ENCODE measurements around the gene ADD1.

ADD1 gene, protein sequence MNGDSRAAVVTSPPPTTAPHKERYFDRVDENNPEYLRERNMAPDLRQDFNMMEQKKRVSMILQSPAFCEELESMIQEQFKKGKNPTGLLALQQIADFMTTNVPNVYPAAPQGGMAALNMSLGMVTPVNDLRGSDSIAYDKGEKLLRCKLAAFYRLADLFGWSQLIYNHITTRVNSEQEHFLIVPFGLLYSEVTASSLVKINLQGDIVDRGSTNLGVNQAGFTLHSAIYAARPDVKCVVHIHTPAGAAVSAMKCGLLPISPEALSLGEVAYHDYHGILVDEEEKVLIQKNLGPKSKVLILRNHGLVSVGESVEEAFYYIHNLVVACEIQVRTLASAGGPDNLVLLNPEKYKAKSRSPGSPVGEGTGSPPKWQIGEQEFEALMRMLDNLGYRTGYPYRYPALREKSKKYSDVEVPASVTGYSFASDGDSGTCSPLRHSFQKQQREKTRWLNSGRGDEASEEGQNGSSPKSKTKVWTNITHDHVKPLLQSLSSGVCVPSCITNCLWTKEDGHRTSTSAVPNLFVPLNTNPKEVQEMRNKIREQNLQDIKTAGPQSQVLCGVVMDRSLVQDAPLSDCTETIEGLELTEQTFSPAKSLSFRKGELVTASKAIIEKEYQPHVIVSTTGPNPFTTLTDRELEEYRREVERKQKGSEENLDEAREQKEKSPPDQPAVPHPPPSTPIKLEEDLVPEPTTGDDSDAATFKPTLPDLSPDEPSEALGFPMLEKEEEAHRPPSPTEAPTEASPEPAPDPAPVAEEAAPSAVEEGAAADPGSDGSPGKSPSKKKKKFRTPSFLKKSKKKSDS

DNA sequence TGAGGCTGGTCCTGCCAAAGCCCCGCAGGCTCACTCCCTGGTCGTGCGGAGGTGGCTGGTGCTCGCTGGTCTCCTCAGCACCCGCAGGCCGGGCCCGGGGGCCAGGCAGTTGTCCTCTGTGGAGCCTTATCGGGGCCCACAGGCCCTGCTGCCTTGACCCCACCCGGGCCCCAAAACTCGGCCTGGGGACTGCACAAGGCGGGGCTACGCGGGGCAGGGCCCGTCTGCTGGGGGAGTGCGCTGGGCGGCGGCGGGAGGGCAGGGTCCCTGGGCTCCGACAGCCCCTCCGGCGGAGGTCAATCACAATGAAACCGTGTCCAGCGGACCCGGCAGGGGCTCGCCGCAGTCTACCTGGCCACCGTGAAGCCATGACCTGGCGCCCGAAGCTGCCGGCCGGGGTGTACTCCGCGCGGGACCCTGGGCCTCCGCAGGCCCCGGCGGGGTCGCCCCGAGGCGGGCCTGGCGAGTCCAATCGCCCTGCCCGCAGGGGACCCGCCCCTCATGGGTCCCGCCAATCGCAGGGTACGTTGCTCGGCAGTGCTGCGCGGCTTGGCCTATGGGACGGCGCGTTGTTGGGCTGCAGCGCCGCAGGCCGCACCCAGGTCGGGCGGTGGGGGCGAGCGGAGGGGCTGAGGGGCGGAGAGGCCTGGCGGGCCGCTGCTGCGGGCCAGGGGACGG is at the start of gene ADD1:
TSS of gene ADD1 (plus strand) at position 582 of the 678 bp plus-strand sequence. CDS start 32,072 bp downstream, outside the sequence.
- peak; percentile 92 for DNase-seq (ENCODE audit: low spot score)

DNA sequence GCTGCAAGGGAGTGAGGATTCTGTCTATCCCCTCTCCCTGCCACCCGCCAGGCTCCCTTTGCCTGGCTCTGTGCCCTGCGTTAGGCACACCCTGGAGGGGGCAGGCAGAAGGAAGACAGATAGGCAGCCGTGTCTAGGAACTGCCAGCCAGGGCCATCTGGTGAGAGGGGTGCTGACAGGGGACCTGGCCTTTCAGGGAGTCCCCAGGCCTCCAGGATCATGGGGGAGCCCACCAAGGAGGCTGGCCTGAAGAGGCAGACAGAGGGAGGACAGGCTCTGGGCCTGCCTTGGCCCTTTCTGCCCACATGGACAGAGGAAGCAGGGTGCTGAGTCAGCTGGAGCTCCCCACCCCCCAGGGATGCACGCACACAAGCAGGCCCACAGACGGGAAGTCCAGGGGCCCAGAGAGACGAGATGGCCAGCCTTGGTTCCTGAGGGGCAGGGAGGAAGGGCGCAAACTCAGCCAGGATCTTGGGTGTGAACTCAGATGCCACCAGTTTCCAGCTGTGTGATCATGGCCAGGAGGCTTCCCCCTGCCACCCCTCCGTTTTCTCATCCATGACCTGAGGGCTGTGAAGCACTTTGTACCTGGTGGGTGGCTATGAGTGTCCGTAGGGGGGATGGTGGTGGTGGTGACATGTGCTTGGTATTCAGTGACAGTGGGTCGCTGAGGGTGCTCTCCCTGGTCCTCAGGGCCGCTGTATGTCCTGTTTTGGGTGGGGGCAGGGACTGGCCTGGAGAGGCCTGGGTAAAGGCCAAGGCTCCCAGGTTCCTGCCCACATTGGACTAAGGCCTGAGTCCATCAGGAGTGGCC is 49.0 kb upstream of the ADD1 start:
- peak; percentile 78 for DNase-seq (ENCODE audit: low spot score)

DNA sequence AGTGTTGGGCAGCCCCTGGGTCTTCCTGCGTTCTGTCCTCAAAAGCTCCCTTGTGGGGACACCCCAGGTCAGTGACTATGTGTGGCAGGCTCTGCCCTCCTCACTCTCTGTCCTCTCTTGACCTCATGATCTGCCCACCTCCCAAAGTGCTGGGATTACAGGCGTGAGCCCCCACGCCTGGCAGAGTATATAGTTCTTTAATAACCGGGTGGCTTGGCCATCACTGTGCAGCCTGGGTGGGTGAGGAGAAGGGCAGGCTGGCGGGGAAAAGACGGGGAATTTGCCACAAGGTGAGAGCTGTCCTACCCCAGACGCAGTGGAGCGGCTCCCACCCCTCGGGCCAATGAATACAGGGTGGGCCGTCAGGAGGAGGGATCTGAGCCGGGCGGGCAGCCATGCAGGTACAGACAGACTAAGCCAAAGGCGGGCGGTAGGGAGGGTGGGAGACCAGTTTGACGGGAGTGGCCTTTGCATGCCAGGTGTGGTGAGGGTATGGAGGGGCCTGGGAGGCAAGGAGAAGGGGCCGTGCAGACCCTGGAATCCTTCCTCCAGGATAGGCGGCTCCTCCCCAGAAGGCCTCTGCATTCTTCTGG is 48.2 kb upstream of the ADD1 start:
- DNase-seq (ENCODE audit: low spot score), result no peak

DNA sequence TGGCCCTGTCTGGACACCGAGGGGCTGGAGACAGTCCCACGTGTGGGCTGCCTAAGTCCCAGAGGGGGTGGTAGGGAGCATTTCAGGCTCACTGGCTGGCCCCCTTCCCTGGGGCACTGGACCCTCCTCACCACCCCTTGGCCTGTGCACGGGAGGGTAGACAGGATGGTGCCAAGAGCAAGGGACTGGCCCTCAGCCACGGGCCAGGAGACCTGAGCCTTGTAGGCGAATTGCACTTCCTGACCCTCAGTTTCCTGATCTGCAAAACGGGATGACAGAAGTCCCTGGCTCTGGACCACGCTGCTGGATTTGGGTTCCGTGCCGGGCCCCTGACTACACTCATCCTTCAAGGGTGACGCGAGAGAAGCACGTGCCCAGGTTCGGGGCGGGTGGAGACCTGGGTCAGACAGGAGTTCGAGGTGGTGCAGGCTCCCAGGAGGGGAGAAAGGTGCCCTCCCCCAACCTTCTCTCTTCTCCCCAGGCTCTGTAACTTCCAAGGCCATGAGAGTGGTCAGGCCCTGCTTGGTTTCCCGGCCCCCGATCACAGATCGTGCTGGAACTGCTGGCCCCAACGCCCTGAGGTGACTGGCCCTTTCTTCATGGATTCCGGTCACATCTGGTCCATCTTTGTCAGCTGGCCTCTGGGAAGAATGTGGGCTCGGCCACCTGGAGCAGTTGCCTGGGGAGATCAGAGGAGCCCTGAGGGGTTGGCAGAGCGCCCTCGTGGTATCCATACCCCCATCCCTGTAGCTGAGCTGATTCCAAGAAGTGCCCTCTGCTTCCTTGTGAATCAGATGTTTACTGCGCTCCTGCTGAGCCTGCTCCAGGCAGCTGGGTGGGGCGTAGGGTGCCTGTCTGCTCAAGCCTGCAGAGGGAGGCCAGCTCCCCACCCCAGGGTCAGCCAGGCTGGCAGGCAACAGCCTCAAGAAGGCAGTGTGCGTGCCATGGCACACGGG is 47.5 kb upstream of the ADD1 start:
- peak; percentile 26 for DNase-seq (ENCODE audit: low spot score)

DNA sequence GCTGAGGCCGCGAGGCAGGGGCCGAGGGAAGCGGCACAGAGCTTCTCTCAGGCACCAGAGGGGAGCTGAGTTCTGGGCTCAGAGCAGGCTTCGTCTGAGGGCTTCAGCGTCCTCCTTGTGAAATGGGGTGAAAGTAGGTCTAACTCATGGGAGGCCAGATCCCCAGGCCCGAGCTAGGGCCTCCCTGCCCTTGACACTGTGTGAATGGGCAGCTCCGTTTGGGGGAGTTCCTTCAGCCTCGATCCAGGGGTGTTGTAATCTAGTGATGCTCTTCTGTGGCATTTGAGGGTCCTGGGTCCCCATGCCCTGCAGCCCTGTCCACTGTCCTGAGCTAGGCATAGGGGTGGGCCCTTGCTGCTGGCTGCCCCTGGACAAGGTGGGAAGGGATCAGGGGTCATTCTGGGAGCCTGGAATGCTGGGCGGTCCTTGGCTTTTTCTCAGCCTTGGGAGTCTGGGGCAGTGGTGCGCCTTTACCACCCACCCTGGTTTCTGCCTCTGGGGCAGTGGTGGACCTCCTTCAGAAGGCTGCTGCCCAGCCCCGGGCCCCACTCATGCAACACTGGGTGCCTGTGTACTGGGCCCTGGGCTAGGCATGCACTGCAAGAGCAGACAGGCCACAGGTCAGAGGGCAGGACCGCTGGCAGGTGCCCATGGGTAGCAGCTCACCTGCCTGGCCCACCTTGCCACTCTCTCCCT is 46.6 kb upstream of the ADD1 start:
- DNase-seq (ENCODE audit: low spot score), result no peak

DNA sequence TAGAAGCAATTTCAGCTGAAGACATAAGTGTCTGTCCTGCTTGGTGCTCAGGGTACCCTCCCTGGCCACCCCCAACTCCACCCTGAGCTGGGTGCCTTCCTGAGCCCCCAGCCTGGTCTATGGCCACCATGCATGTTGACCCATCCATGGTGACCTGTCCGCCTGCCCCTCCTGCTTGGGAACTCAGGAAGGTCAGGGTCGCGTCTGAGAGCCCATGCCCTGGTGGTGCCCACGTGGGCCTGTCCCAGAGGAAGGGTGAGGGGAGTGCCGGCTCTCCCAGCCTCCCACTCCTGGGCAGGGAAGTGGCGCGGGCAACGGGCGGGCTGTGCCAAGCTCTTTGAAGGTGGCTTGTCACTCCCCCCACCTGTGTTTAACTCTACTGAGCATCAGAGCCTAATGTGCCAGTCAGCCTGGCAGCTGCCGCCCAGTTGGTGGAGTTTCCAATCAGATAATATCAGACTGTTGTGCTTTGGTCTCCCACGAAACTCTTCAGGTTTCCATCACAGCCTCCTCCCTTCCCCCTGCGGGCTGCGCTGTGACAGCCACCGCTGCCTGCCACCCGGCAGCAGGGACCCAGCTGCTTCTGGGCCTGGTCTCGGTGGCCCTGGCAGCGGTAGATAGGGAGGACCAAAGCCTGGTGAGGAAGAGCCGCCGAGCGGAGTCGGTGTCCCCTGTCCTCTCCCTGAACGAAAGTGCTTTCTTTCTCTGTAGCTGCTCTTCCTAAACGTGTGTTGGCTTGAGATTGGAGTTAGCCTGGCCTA is 45.9 kb upstream of the ADD1 start:
- DNase-seq (ENCODE audit: low spot score), result peak; percentile 54

DNA sequence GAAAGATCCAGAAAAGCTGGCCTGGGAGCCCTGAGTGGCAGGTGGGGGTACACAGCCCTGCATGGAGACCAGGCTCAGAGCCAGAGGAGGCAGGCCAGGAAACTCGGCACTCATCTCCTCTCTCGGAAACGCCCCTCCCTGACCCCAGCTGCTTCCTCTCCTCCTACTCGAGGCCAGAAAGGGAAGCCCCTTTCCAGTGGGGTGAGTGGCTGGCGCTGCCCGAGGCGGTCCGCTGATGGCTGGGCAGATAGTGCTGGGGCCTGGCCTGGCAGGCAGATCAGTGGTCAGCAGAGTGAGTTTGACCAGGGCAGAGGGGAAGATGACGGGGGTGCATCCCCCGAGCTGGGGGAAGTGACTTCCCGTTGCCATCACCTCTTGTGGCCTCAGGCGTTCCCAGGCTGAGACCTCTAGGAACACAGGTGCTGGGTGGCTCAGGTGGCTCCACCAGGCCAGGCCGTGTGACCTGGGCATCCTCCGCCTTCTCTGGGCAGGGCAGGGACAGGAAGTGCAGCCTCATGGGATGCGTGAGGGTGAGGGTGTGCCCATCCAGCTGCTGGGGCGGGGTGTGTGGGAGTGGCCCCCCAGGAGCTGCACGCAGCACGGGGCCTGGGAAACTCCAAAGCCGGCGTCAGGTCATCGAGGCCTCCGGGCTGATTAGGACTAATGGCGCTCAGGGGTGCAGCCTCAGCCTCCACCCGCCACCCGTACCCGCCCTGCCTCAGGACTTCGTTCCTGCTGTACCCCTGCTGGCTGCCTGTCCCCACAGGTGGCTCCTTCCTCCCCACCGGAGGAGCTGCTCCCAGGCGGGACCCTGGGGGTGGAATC is 45.0 kb upstream of the ADD1 start:
- DNase-seq (ENCODE audit: low spot score), result peak; percentile 61

DNA sequence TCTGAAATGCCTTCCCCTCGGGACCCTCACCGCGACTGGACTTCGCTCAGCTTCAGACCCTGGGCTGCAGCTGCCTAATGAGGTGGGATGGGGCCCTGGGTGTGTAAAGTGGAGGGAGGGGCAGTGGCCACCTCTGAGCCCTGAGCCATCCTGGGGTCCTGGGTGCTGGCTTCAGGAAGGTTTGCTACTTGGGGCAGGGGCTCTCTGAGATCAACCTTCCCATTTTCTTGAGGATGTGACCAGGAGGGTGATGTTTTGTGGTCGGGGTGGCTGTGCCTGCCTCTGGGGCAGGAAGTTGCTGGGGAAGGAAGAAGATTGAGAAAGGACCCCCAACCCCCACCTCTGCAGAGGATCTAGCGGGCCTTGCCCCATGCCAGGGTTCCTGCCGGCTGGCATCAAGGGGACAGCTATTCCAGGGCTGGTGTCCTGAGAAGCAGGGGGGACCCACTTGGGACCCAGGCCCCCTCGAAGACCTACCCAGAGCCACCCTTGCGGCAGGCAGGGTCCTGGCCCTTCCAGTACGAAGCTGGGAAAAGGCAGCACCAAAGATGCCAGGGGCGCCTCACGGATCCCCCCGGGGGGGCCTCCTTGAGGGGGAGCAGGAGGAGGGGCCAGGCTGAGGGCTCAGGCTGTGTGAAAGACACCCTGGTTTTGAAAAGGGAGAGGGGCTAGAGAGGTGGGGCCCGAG is 44.3 kb upstream of the ADD1 start:
- DNase-seq (ENCODE audit: low spot score), result no peak

DNA sequence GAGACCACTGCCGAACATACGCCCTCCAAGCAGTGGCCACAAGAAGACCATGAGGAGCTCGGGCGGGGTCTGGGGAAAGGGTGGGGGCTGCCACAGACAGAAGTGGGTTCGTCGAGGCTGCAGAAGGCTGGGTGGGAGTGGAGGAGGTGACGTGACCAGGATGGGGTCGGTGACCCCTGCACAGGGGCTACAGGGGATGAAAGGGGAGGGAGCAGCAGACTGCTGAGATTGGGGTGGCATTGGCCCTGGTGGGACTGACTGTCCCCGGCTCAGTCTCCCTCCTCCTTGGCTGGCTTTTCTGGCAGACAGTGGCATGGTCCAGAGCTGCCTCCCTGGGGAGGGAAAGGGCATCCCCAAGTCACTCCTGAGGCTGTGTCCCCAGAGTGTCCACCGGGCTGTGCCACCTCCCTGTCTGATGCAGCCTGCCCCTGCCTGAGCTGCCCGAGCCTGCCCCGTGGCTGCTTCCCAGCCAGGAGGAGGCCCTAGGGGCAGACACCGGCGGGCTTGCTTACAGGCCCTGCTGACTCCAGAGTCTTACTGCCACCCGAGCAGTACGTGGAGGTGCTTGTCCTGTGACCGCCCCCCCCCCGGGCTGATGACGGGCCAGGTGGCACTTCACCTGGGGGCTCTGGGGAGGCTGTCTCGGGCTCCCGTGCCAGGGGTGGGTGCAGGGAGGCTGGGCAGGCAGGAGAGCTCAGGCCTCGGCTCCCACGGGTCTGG is 43.5 kb upstream of the ADD1 start:
- DNase-seq (ENCODE audit: low spot score), result no peak

DNA sequence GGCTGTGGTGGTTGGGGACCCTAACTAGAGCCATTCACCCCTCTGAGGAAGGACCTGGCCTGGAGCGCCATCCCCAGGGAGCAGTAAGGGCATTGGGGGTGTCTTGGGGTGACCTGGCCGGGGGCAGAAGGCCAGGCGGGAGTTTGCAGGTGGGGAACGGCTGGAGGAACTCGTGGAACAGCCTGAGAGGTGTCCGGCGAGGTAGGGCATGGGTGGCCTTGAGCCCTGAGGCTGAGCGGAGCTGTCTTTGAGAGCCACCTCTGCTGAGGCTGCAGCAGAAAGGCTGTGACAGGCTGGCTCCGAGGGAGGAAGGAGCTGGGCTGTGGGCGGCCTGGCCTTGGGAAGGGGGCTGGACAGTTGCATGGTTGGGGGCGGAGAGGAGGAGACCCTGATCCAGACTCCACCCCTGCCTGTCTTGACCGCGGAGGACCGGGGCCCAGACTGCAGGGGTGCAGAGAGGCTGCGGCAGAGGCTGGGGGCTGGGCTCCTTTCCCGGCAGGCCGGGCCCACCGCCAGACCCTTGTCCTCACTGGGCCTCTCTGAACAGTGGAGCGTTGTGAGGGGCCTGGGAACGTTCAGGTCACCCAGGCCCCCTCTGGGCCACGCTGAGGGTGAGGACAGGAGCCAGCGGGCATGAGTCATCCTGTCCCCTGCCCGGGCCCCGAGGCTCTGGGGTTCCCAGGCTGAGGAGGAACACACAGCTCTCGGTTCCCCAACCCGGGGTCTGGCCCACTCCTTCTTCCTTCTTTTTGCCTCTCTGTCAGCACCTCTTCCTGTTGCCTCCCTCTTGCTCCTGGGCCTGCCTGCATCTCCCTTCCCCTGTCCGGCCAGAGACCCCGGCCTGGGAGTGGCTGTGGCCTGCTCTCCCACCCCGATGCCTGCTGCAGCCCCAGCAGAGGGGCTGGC is 42.7 kb upstream of the ADD1 start:
- no peak for DNase-seq (ENCODE audit: low spot score)

DNA sequence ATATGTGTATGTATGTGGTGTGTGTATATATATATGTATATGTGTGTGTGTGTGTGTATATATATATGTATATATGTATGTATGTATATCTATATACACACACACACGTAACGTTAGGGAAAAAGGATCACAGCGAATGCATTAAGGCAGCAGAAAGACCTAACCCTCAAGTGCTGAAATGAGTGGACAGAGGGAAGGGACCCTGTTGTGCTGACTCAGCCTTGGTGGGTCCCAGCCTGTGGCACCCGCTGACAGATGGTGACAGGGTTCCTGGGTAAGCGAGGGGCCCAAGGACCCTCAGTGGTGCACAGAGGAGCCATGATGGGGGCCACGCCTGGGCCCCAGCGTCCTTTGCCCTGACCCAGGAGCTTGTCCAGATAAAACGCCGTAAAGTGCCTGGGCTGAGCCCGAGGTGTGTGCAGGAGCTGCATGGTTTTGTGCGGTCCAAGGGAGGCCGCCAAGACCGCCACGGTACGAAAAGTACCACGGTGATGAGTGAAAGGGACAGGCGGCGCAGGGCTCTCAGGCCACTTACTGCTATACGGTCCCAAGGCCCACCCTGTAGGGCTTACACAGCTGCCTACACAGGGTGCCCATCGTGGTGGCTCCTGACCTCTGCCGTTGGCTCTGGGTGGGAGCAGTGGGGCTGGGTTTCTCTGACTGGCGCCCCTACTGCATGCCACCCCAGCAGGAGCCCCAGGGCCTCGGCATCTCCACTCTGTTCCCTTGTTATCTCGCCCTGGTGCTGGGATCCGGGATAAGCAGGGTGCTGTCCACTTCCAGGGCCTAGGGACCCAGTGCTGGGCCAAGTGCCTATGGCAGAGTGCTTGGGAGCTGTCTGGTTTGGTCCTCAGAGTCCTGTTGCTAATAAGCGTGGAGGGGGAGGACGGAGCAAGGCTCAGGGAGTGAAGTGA is 40.8 kb upstream of the ADD1 start:
- no peak for DNase-seq (ENCODE audit: low spot score)

DNA sequence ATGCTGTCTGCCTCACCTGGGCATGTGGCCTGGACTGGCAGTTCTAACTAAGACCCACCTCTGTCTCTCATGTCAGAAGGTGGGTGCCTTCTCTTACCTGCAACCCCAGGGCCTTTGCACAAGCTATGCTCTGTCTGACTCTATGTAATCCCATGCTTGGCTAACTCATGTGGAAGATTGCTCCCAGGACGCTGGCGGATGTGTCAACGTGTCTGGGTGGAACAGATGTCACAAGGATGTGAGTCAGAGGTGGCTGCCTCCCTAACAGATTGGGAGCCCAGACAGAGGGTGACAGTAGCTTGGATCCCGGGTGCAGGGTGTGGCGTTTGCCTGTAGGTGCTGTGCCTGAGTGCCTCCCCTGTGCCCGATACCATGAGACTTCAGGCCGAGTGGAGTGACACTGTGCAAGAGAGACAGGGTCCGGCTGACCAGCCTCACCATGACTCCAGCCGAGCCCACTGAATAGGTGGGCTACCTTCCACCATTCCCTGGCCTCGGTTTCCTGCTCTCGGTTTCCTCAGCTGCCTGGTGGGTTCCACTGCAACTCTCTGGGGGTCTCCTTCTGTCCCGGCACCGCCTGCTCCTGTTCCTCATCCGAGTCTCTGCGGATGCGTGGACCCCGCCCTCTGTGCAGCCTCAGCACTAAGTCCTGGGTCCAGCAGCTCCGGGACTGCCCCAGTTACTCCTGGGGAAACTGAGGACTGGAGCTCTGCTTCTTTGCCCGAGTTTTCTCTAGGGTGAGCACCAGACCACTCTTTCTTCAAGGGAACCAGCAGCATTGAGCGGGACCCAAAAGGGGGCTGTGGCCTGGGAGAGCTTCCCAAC is 39.8 kb upstream of the ADD1 start:
- no peak for DNase-seq (ENCODE audit: low spot score)

DNA sequence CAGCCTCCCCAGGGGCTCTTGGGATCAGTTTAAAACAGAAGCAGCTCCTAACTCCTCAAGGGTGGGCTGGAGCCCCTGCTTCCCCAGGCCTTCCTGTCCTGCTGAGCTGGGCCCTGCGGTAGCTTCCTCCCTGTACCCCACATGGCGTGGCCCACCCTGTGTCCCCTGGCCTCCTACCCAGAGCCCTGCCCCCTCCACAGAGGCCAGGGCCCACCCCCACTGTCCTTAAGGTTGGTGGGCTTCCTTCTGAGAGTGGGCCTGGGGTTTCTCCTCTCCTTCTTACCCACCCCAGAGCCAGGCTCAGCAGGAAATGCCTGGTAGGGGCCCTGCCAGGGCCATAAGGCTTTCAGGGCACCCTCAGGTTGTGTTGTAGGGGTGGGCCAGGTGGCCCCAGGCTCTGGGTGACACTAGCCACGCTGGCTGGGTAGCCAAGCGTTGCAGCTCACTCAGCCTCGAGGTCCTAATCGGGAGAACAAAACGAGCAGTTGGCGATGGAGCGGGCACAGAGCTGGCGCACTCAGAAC is 39.1 kb upstream of the ADD1 start:
- no peak for DNase-seq (ENCODE audit: low spot score)

Measured in hematopoietic multipotent progenitor cell treated with erythropoietin and hydrocortisone succinate and interleukin-3 and kit ligand, for 15 days (in vitro differentiated cells).